Measurements from ENCODE around the gene FAM53A.

GRCh38 chr4:1726146-1726934, 42.2 kb upstream of the FAM53A start:
- TF ChIP-seq, protein P1, sequence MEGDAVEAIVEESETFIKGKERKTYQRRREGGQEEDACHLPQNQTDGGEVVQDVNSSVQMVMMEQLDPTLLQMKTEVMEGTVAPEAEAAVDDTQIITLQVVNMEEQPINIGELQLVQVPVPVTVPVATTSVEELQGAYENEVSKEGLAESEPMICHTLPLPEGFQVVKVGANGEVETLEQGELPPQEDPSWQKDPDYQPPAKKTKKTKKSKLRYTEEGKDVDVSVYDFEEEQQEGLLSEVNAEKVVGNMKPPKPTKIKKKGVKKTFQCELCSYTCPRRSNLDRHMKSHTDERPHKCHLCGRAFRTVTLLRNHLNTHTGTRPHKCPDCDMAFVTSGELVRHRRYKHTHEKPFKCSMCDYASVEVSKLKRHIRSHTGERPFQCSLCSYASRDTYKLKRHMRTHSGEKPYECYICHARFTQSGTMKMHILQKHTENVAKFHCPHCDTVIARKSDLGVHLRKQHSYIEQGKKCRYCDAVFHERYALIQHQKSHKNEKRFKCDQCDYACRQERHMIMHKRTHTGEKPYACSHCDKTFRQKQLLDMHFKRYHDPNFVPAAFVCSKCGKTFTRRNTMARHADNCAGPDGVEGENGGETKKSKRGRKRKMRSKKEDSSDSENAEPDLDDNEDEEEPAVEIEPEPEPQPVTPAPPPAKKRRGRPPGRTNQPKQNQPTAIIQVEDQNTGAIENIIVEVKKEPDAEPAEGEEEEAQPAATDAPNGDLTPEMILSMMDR (IDR thresholded peaks at IDR 0.05), result peak in 3 of 4 experiments; percentile 88 to 98 (median 91)
- TF ChIP-seq POLR2A (IDR thresholded peaks at IDR 0.05) (no peak), EP300 (IDR thresholded peaks at IDR 0.05) (no peak), POLR2AphosphoS5 (IDR thresholded peaks at IDR 0.05) (no peak)

Measured in gastroesophageal sphincter (tissue), 3 donors.